Measurements from ENCODE around the gene NOP10.
A peak's percentile ranks its signal among the peaks of the same experiment; 100 is the strongest.

NOP10 gene

DNA sequence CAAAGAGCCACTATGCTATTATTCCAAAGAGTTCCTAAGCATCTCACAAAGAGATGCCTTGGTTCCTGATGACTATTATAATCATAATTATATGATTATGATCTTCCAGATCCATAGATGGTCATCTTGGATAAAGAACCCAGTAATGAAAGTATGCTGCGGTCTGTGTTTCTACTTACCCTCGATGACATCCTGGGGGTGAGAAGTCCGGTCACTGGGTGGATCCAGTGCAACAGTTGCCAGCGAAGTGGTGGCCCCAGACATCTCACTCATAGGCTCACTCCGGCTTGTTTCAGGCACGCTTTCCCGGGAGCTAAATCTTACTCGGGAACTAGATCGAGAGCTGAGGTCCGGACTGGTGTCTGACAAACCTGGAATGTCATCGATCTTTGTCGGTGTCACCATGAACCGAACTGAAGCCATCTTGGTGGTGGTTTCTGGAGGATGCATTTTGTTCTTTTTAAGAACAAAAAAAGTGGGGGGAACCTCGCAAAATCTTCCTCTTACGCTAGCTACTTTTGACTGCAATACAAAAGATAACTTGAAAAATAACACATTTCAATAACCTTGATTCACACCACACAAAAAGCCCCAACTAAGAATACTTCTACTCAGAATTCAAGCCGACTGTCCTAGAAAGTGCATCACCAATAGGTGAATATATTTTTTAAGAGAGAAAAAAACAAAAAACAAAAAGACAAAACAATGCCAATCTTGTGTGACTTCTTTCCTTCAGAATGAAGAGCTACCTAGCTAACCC is 6.5 kb downstream of the NOP10 start:
- Mint-ChIP-seq H3K27me3 (ENCODE audit: low read depth, poor library complexity) (peaks cover 14% of the 10 kb centered on the region), H3K4me1 (peaks cover 62% of the 10 kb centered on the region), H3K27ac (no peak overlapping the region), H3K4me3 (peak overlapping the region; percentile 97), H3K9me3 (no peaks in the 10 kb centered on the region), H3K36me3 (ENCODE audit: low read depth) (peaks cover 15% of the 10 kb centered on the region)
- DNase-seq = no peak
- TF ChIP-seq, protein P1, sequence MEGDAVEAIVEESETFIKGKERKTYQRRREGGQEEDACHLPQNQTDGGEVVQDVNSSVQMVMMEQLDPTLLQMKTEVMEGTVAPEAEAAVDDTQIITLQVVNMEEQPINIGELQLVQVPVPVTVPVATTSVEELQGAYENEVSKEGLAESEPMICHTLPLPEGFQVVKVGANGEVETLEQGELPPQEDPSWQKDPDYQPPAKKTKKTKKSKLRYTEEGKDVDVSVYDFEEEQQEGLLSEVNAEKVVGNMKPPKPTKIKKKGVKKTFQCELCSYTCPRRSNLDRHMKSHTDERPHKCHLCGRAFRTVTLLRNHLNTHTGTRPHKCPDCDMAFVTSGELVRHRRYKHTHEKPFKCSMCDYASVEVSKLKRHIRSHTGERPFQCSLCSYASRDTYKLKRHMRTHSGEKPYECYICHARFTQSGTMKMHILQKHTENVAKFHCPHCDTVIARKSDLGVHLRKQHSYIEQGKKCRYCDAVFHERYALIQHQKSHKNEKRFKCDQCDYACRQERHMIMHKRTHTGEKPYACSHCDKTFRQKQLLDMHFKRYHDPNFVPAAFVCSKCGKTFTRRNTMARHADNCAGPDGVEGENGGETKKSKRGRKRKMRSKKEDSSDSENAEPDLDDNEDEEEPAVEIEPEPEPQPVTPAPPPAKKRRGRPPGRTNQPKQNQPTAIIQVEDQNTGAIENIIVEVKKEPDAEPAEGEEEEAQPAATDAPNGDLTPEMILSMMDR (IDR thresholded peaks at IDR 0.05) = no peak

GRCh38 chr15:34335176-34336032 is 7.5 kb downstream of the NOP10 start:
- TF ChIP-seq, protein P1 (IDR thresholded peaks at IDR 0.05) = no peak
- Mint-ChIP-seq H3K36me3 (ENCODE audit: low read depth) (peaks cover 7% of the 10 kb centered on the region), H3K9me3 (no peaks in the 10 kb centered on the region), H3K27ac (no peak overlapping the region), H3K4me1 (peaks cover 59% of the 10 kb centered on the region), H3K4me3 (peak overlapping the region; percentile 24), H3K27me3 (ENCODE audit: low read depth, poor library complexity) (peaks cover 14% of the 10 kb centered on the region)
- no peak for DNase-seq

DNA sequence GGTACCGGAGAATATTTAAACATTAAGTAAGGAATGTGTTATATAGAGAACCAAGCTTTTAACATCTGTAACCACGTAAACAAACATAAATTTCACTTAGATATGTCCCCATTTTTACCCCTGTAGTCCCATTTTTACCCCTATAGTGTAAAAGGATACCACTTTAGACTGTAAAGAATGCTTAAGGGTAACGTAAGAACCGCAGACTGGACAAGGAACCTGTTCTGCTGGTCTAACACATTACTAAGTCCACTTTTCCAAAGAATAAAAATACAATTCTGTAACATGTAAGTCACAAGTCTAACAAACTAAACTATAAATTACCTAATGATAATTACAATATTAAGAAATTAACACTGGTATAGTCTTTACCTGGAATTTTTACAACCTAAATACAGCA is 8.3 kb downstream of the NOP10 start:
- H3K9me3 Mint-ChIP-seq = no peaks in the 10 kb centered on the region
- no peak for DNase-seq
- H3K4me1 Mint-ChIP-seq = peaks cover 53% of the 10 kb centered on the region
- TF ChIP-seq, protein P1 (IDR thresholded peaks at IDR 0.05) = no peak
- peaks cover 14% of the 10 kb centered on the region for H3K27me3 Mint-ChIP-seq (ENCODE audit: low read depth, poor library complexity)
- H3K27ac Mint-ChIP-seq = no peak overlapping the region
- H3K36me3 Mint-ChIP-seq (ENCODE audit: low read depth) = peaks cover under 1% of the 10 kb centered on the region
- no peak overlapping the region for H3K4me3 Mint-ChIP-seq

GRCh38 chr15:34332553-34333120 is 10.3 kb downstream of the NOP10 start:
- Mint-ChIP-seq H3K9me3 (no peaks in the 10 kb centered on the region), H3K36me3 (ENCODE audit: low read depth) (no peaks in the 10 kb centered on the region), H3K4me3 (no peak overlapping the region), H3K4me1 (peaks cover 47% of the 10 kb centered on the region), H3K27me3 (ENCODE audit: low read depth, poor library complexity) (peaks cover 14% of the 10 kb centered on the region), H3K27ac (no peak overlapping the region)
- no peak for DNase-seq
- TF ChIP-seq, protein P1 (IDR thresholded peaks at IDR 0.05) = no peak

DNA sequence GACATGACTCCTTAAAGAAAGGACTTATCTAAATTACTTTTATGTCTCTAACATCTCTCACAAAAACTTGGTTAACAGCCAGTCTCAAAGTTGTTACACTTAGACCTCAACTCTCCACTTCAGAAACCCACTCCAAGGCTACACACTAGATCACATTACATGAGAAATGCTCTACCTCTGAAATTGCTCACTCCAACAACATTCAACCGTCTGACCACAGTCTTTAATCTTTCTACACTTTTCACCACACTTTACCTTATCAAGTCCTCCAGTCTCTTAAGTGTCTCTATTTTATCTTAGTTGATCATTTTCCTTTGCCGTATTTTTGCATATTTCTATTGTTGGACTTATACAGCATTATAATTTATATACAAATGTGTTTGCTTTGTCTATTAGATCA is 11.1 kb downstream of the NOP10 start:
- TF ChIP-seq, protein P1 (IDR thresholded peaks at IDR 0.05) = no peak
- Mint-ChIP-seq H3K27me3 (ENCODE audit: low read depth, poor library complexity) (peaks cover 12% of the 10 kb centered on the region), H3K36me3 (ENCODE audit: low read depth) (no peaks in the 10 kb centered on the region), H3K9me3 (no peaks in the 10 kb centered on the region), H3K4me3 (no peak overlapping the region), H3K27ac (no peak overlapping the region), H3K4me1 (peaks cover 42% of the 10 kb centered on the region)
- no peak for DNase-seq

Data from nephron progenitor cell (in vitro differentiated cells).